ENCODE data around the gene ARHGAP20.

The ARHGAP20 gene

DNA sequence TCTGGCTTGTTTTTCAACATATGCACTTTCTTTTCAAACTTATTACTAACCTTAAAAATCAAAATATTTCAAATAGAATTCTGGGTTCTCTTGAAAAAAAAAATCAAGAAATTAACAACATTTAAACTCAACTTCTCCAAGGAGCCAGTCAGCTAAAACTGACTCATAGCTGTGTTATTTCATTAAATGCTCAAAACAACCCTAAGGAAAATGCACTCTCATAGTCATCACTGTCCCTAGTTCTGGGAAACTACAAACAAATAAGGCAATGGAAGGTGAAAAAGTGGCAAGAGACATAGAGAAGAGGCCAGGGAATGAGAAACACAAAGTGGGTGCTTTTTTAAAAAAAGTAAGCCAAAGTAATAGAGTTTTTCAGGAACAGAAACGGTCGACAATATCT is 4.1 kb upstream of the ARHGAP20 start:
- no peak for DNase-seq
- Histone ChIP-seq H3K4me3 (ENCODE audit: insufficient read depth, low read depth, low read length, poor library complexity, severe bottlenecking) (no peak overlapping the region), H3K4me1 (ENCODE audit: control insufficient read depth, insufficient read depth, low read length, poor library complexity, severe bottlenecking) (peaks cover 14% of the 10 kb centered on the region), H3K27ac (ENCODE audit: insufficient read depth, low read length, poor library complexity, severe bottlenecking) (no peak overlapping the region), H3K36me3 (ENCODE audit: control insufficient read depth, insufficient read depth, low read length) (no peaks in the 10 kb centered on the region), H3K27me3 (replicated peaks; ENCODE audit: control insufficient read depth, insufficient read depth, low read length, poor library complexity, severe bottlenecking) (peaks cover 6% of the 10 kb centered on the region), H3K9me3 (ENCODE audit: control insufficient read depth, low read length) (no peaks in the 10 kb centered on the region)

DNA sequence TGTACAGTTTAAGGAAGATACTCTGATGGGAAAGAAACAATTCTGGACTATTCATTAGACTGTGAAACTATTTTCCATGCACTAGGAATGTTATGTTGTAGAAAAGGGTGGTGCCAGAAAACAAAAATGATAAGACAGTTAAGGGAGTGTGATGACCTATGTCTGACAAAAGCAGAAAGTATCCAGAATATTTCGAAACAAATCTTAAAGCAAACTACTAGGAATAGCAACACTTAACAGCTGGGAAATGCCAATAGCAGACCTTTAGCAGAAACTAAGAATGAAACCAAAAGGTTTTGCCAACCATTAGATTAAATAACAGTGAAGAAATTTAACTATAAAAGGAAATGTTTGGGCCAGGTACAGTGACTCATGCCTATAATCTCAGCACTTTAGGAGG is 3.3 kb upstream of the ARHGAP20 start:
- Histone ChIP-seq H3K36me3 (ENCODE audit: control insufficient read depth, insufficient read depth, low read length) (no peaks in the 10 kb centered on the region), H3K4me1 (ENCODE audit: control insufficient read depth, insufficient read depth, low read length, poor library complexity, severe bottlenecking) (peaks cover 18% of the 10 kb centered on the region), H3K9me3 (ENCODE audit: control insufficient read depth, low read length) (no peaks in the 10 kb centered on the region), H3K27ac (ENCODE audit: insufficient read depth, low read length, poor library complexity, severe bottlenecking) (no peak overlapping the region), H3K27me3 (replicated peaks; ENCODE audit: control insufficient read depth, insufficient read depth, low read length, poor library complexity, severe bottlenecking) (peaks cover 7% of the 10 kb centered on the region), H3K4me3 (ENCODE audit: insufficient read depth, low read depth, low read length, poor library complexity, severe bottlenecking) (no peak overlapping the region)
- DNase-seq, result no peak

DNA sequence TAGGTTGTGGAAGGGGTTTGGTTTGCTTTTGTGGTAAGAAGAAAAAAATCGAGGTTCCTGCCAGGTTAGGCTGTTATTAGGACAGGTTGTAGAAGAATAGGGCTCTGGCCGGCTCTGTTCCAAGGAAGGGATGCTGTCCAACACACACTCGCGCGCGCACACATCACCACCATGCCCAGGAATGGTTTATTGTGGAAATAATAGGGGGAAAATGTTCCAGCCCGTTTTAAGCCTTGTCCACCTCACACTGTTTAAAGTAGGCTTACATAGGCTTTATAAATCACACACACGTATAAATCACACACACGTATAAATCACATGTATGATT is 1.2 kb upstream of the ARHGAP20 start:
- DNase-seq, result no peak
- Histone ChIP-seq H3K4me3 (ENCODE audit: insufficient read depth, low read depth, low read length, poor library complexity, severe bottlenecking) (no peak overlapping the region), H3K27me3 (replicated peaks; ENCODE audit: control insufficient read depth, insufficient read depth, low read length, poor library complexity, severe bottlenecking) (peaks cover 12% of the 10 kb centered on the region), H3K9me3 (ENCODE audit: control insufficient read depth, low read length) (no peaks in the 10 kb centered on the region), H3K4me1 (ENCODE audit: control insufficient read depth, insufficient read depth, low read length, poor library complexity, severe bottlenecking) (peaks cover 18% of the 10 kb centered on the region), H3K36me3 (ENCODE audit: control insufficient read depth, insufficient read depth, low read length) (no peaks in the 10 kb centered on the region), H3K27ac (ENCODE audit: insufficient read depth, low read length, poor library complexity, severe bottlenecking) (no peak overlapping the region)

DNA sequence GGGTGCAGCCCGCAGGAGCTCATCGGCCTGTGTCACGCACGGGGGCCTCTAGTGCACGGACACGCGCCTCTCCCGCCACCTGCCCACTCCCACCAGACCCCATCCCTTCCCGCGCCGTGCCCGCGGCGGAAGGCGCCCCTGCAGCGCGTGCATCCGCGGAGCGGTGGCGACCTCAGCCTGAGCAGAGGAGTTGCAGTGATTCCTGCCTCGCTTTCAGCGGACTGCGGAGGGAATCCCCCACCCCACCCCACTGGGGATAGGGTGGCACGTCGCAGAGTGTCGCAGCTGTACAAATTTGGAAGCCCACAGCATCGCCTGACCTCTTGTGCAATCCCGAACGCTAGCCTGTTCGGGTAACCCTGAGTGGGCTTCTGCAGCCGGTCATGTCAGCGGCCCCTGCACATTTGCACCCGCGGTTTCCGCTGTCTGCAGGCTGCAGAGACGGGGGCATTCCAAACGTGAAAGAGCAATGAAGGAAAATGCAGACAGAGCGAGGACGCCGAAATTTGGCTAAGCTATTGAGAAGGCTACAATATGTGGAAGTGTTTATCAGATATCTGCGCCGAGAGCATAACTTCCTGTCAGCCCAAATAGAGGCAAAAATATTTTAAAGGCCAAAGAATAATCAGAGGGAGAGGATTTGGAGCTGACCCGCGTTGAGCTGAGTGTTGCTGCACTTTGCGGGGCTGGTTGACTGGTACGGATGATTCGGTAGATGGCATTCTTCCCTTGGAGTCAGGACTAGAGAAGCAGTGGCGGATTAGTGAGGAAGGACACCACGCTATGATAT is 617 bp upstream of the ARHGAP20 start:
- Histone ChIP-seq H3K36me3 (ENCODE audit: control insufficient read depth, insufficient read depth, low read length) (no peaks in the 10 kb centered on the region), H3K4me3 (ENCODE audit: insufficient read depth, low read depth, low read length, poor library complexity, severe bottlenecking) (peak overlapping the region; percentile 40), H3K4me1 (ENCODE audit: control insufficient read depth, insufficient read depth, low read length, poor library complexity, severe bottlenecking) (peaks cover 18% of the 10 kb centered on the region), H3K27ac (ENCODE audit: insufficient read depth, low read length, poor library complexity, severe bottlenecking) (no peak overlapping the region), H3K9me3 (ENCODE audit: control insufficient read depth, low read length) (no peaks in the 10 kb centered on the region), H3K27me3 (replicated peaks; ENCODE audit: control insufficient read depth, insufficient read depth, low read length, poor library complexity, severe bottlenecking) (peaks cover 12% of the 10 kb centered on the region)
- DNase-seq, result no peak

DNA sequence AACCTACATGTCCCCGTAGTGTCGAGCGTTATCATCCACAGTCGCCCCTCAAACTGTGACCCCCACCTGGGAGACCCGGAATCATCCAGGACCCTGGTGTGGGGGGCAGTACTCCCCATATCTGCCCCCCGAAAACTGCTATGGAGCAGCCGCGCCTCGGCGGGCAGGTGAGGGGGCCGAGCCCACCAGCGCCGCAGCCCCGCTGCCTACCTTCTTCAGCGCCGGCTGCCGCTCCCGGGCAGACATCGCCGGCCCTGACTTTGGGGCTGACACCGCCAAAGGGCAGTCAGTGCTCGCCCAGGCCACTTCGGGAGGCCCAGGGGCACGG is 825 bp downstream of the ARHGAP20 start:
- H3K4me3 ChIP-seq (ENCODE audit: insufficient read depth, low read depth, low read length, poor library complexity, severe bottlenecking), result peak overlapping the region; percentile 46

DNA sequence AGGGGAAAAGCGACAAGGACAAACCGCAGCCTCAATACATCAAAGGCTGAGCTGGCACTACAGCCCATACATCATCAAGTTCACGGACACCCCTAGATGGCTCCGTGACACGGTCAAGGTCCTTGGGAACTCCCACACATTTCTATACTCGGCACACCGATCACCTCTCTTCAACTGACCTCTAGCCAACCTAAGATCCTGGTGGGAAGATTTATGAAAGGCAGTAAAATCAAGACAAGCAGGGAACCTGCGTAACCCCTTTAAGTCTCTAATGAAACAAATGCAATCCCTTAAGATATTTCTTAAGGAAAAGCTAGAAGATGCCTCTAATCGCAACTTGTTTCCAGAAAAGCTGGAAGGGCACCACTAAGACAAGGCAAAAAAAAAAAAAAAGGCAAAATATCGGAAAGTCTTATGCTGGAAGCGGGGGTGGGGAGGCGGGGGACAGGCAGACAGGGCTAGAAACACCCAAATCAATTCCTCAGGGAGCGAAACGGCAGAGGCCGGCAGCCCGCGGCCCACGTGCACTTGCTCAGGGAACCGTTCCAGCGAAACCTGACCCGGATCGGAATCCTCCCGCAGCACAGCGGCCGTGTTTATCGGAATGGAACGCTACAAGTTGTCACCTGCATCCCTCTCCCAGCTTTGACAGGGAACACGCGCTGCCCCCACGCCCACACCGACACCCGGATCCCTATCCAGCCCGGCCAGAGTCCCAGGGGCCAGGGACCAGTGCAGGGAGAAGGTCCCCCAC is 1.4 kb downstream of the ARHGAP20 start:
- H3K27me3 ChIP-seq (replicated peaks; ENCODE audit: control insufficient read depth, insufficient read depth, low read length, poor library complexity, severe bottlenecking), result peaks cover 12% of the 10 kb centered on the region
- peaks cover 18% of the 10 kb centered on the region for H3K4me1 ChIP-seq (ENCODE audit: control insufficient read depth, insufficient read depth, low read length, poor library complexity, severe bottlenecking)
- H3K27ac ChIP-seq (ENCODE audit: insufficient read depth, low read length, poor library complexity, severe bottlenecking), result no peak overlapping the region
- H3K36me3 ChIP-seq (ENCODE audit: control insufficient read depth, insufficient read depth, low read length), result no peaks in the 10 kb centered on the region
- H3K4me3 ChIP-seq (ENCODE audit: insufficient read depth, low read depth, low read length, poor library complexity, severe bottlenecking), result no peak overlapping the region
- H3K9me3 ChIP-seq (ENCODE audit: control insufficient read depth, low read length), result no peaks in the 10 kb centered on the region
- DNase-seq, result no peak

More for the DNA sequence above, 825 bp downstream of the ARHGAP20 start:
- peaks cover 12% of the 10 kb centered on the region for H3K27me3 ChIP-seq (replicated peaks; ENCODE audit: control insufficient read depth, insufficient read depth, low read length, poor library complexity, severe bottlenecking)
- no peak overlapping the region for H3K27ac ChIP-seq (ENCODE audit: insufficient read depth, low read length, poor library complexity, severe bottlenecking)
- no peaks in the 10 kb centered on the region for H3K9me3 ChIP-seq (ENCODE audit: control insufficient read depth, low read length)
- no peak for DNase-seq
- H3K36me3 ChIP-seq (ENCODE audit: control insufficient read depth, insufficient read depth, low read length), result no peaks in the 10 kb centered on the region
- peaks cover 18% of the 10 kb centered on the region for H3K4me1 ChIP-seq (ENCODE audit: control insufficient read depth, insufficient read depth, low read length, poor library complexity, severe bottlenecking)

DNA sequence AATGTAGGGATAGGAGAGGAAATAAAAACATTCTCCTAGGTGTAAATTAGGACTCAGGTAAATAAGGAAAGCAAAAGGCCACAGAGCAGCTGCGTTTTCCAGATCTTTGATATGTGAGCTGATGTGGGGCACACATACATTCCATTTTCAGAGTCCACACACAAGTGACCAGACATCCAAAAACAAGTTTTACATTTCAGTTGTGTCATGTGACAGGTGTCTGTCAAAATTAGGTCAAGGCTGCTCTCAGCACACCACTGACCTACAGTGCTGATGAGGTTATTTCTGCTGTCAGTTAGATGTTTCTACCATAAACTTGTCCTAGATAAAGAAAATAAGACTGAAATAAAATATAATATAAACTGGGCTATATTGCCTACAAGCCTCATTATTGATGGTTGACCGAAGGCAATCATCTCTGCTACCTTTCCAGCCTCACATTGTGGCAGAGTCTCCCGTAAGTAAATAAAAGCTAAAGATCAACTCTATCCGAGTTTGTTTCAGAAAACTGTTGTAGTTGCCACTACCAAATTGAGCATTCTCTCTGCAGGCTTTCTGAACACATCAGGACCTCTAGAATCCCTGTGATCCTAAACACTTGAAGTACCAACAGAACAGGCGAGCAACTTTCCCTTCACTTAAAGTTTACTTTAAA is 7.9 kb downstream of the ARHGAP20 start:
- H3K9me3 ChIP-seq (ENCODE audit: control insufficient read depth, low read length), result no peaks in the 10 kb centered on the region
- H3K4me1 ChIP-seq (ENCODE audit: control insufficient read depth, insufficient read depth, low read length, poor library complexity, severe bottlenecking), result no peaks in the 10 kb centered on the region
- H3K27ac ChIP-seq (ENCODE audit: insufficient read depth, low read length, poor library complexity, severe bottlenecking), result no peak overlapping the region
- H3K36me3 ChIP-seq (ENCODE audit: control insufficient read depth, insufficient read depth, low read length), result no peaks in the 10 kb centered on the region
- H3K27me3 ChIP-seq (replicated peaks; ENCODE audit: control insufficient read depth, insufficient read depth, low read length, poor library complexity, severe bottlenecking), result no peaks in the 10 kb centered on the region
- H3K4me3 ChIP-seq (ENCODE audit: insufficient read depth, low read depth, low read length, poor library complexity, severe bottlenecking), result no peak overlapping the region
- no peak for DNase-seq

DNA sequence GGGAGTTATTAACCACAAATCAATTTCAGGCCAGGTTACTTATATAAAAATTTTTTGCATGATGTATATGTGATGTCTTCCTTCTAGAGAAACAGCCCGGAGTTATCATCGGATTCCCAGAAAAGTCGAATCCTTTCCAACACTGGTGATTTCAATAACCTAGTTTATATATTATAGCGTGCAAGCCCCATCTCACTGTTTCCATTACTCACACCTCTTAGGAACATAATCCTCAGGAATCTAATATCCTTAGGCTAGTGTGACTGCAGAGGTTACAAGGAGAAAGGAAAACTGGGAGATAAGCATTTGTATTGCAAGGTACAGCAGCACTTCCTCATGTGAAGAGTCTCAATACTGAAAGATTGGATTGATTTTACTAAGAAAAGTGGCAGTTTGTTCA is 20.3 kb downstream of the ARHGAP20 start:
- H3K4me1 ChIP-seq (ENCODE audit: control insufficient read depth, insufficient read depth, low read length, poor library complexity, severe bottlenecking), result no peaks in the 10 kb centered on the region
- no peak overlapping the region for H3K4me3 ChIP-seq (ENCODE audit: insufficient read depth, low read depth, low read length, poor library complexity, severe bottlenecking)
- no peaks in the 10 kb centered on the region for H3K36me3 ChIP-seq (ENCODE audit: control insufficient read depth, insufficient read depth, low read length)
- DNase-seq, result no peak
- H3K9me3 ChIP-seq (ENCODE audit: control insufficient read depth, low read length), result no peaks in the 10 kb centered on the region
- no peaks in the 10 kb centered on the region for H3K27me3 ChIP-seq (replicated peaks; ENCODE audit: control insufficient read depth, insufficient read depth, low read length, poor library complexity, severe bottlenecking)
- no peak overlapping the region for H3K27ac ChIP-seq (ENCODE audit: insufficient read depth, low read length, poor library complexity, severe bottlenecking)

DNA sequence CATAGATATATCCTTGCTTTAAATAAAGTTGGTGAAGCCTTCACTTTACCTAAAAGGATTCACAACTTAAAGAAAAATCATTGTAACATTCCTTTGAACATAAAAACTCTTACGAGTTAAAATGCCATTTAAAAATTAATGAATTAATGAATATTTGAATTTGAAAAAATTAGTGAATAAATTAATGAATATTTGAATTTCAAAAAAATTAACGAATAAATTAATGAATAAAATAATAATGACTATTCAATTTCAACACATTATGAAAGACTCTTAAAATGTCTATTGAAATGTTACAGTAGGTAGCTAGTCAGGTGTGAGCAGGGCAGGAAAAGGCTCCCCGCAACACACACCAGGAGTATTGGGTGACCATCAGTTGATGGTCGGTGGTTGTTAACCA is 22.9 kb downstream of the ARHGAP20 start:
- Histone ChIP-seq H3K27me3 (replicated peaks; ENCODE audit: control insufficient read depth, insufficient read depth, low read length, poor library complexity, severe bottlenecking) (no peaks in the 10 kb centered on the region), H3K9me3 (ENCODE audit: control insufficient read depth, low read length) (no peaks in the 10 kb centered on the region), H3K27ac (ENCODE audit: insufficient read depth, low read length, poor library complexity, severe bottlenecking) (no peak overlapping the region), H3K4me1 (ENCODE audit: control insufficient read depth, insufficient read depth, low read length, poor library complexity, severe bottlenecking) (no peaks in the 10 kb centered on the region), H3K4me3 (ENCODE audit: insufficient read depth, low read depth, low read length, poor library complexity, severe bottlenecking) (no peak overlapping the region), H3K36me3 (ENCODE audit: control insufficient read depth, insufficient read depth, low read length) (no peaks in the 10 kb centered on the region)
- no peak for DNase-seq

DNA sequence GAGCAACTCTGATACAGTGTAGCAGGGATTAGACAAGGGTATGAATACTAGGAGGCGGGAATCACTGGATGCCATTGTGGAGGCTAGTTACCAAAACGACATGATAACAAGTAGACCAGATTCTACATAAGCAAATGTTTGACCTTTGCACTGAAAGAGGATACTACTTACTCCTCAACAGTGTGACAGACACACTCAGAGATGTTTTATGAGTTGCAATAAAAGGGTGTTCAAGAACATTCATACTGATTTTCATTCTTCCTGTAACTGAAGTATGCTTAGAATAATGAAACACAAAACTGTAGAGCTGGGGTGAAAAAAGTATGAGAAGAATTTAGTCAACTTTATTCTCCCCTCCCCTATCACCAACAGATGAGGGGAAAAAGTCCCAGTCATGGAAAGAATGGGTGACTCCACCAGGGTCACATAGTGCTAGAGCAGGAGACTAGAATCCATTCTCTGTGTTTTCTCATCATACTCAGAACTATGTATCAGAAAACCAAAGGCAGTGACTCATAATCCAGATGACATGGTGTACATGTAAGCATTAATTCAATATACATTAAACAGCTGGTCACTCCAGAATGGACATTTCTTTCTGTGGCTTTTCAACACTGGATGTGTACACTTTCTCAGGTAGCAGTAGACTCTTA is 32.8 kb downstream of the ARHGAP20 start:
- H3K27ac ChIP-seq (ENCODE audit: insufficient read depth, low read length, poor library complexity, severe bottlenecking), result no peak overlapping the region
- H3K36me3 ChIP-seq (ENCODE audit: control insufficient read depth, insufficient read depth, low read length), result no peaks in the 10 kb centered on the region
- no peaks in the 10 kb centered on the region for H3K4me1 ChIP-seq (ENCODE audit: control insufficient read depth, insufficient read depth, low read length, poor library complexity, severe bottlenecking)
- no peak overlapping the region for H3K4me3 ChIP-seq (ENCODE audit: insufficient read depth, low read depth, low read length, poor library complexity, severe bottlenecking)
- no peaks in the 10 kb centered on the region for H3K9me3 ChIP-seq (ENCODE audit: control insufficient read depth, low read length)
- H3K27me3 ChIP-seq (replicated peaks; ENCODE audit: control insufficient read depth, insufficient read depth, low read length, poor library complexity, severe bottlenecking), result no peaks in the 10 kb centered on the region
- DNase-seq, result no peak
